B cell (primary cell): ENCODE data around the gene ZRANB1.

Source experiments
- EZH2 ChIP-seq: IDR thresholded peaks from 2 replicates; pipeline ENCODE4 v1.6.1; 2012; ENCODE audit warnings: borderline replicate concordance, low read depth, mild to moderate bottlenecking, moderate library complexity, low read length; ENCODE audit not compliant: insufficient read depth, poor library complexity, severe bottlenecking
- TF ChIP-seq, protein P1 (sequence below): fragments of 200-600 bp; IDR thresholded peaks from one replicate; pipeline ENCODE4 v1.8.0; 2022; ENCODE audit warnings: antibody characterized with exemption, mild to moderate bottlenecking

DNA sequence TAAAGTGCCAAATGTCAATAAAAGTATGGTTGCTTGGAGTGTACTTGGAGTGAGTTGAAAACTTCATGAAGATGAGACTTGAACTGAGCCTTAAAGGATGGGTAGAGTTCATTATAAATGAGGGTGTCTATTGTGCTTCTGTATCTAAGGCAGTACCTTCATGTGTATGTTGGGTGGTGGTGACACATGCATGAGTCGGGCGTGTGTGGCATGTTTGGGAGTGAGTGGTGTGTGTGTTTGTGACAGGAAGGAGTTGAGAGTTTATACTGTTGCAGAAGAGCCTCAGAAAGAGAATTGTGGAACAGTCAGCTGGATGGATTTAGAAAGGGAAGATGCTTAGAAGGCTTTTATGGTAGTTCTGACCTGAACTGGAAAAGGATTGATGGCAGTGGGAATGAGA lies 6.0 kb upstream of the ZRANB1 start:
- TF ChIP-seq, protein P1, sequence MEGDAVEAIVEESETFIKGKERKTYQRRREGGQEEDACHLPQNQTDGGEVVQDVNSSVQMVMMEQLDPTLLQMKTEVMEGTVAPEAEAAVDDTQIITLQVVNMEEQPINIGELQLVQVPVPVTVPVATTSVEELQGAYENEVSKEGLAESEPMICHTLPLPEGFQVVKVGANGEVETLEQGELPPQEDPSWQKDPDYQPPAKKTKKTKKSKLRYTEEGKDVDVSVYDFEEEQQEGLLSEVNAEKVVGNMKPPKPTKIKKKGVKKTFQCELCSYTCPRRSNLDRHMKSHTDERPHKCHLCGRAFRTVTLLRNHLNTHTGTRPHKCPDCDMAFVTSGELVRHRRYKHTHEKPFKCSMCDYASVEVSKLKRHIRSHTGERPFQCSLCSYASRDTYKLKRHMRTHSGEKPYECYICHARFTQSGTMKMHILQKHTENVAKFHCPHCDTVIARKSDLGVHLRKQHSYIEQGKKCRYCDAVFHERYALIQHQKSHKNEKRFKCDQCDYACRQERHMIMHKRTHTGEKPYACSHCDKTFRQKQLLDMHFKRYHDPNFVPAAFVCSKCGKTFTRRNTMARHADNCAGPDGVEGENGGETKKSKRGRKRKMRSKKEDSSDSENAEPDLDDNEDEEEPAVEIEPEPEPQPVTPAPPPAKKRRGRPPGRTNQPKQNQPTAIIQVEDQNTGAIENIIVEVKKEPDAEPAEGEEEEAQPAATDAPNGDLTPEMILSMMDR = no peak
- TF ChIP-seq EZH2 = no peak
